ENCODE data around the gene SLC4A1.

The SLC4A1 gene

DNA sequence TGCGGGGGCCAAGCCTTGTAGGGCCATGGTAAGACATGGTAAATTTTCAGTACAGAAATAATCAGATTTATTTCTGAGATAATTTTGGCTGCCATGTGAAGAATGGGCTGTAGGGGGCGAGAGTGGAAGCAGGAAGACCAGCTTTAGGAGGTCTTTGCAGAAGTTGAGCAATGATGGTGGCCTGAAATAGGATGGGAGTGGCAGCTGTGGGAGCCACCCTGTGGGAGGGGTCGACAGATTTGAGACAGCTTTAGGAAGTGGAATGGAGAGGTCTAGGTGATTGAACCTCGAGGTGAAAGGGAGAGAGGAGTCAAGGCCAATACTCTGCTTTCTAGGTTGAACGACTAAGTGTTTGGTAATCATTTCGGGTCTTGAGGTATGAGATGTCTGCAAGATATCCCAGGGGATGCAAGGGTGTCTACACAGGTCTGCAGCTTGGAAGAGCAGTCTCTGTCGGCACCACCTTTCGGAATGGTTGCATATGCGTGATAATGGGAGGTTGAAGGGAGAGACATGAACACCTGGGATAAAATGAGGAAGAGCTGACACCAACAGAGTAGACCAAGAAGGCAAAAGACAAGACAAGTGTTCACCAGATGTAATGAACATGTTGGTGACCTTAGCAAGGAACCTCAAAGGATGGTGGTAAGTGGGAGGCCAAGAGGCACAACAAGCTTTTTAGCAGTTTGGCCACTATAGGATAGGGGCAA, 64.0 kb downstream of the SLC4A1 start:
- DNase-seq, result no peak

GRCh38 chr17:44202756-44203155, 65.2 kb downstream of the SLC4A1 start:
- no peak for DNase-seq

DNA sequence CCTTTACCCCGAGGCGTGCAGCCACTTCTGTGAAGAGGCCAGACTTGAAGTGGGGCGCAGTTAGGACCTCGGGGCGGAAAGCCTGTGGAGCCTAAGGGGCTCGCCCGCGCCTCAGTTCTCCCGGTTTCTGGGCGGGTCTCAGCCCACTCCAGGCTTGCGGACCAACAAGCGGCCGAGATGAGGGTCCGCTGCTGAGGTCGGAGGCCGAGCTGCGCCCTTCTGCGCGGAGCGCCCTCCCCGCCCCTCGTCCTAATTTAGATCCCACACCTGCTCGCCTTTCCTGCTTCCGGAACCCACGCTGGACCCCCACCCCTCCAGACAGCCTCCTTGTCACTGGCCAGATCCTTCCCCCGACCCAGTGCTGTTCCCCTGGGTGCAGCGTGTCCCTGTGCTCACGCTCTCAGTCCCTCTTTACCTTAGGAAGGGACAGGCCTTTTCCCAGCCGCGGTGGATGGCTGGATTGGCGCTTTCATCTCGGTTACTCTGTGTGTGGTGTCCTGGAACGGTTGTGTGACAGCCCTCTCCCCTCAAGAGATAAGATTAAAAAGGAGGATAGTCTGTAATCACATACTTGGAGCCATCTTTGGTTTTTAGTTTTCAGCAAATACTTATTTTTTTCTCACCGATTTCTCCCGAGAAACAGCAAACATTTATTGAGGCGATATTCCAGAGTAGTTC, 67.3 kb downstream of the SLC4A1 start:
- no peak for DNase-seq

GRCh38 chr17:44199553-44200477, 68.1 kb downstream of the SLC4A1 start, which contains the start of gene ATXN7L3:
Gene ATXN7L3, minus strand, starts transcription at chr17:44199884. Its CDS starts 1,814 bp downstream, at chr17:44198070.
- DNase-seq, result peak; percentile 100

GRCh38 chr17:44198721-44199552, 69.0 kb downstream of the SLC4A1 start:
- peak; percentile 58 for DNase-seq
